Measurements from ENCODE around the gene RFPL1. TPM values are rescaled to one million over a fixed set of nuclear protein-coding genes. Genes with fewer than 3 reads are reported as not detected.
"Not testable (repeated sequence)": the region's sequence is repeated elsewhere in the genome, so short reads cannot be mapped to it uniquely, and the experiment has no call there.

The RFPL1 gene
- total RNA-seq, 1 experiment from 2014 or later = not detected

DNA sequence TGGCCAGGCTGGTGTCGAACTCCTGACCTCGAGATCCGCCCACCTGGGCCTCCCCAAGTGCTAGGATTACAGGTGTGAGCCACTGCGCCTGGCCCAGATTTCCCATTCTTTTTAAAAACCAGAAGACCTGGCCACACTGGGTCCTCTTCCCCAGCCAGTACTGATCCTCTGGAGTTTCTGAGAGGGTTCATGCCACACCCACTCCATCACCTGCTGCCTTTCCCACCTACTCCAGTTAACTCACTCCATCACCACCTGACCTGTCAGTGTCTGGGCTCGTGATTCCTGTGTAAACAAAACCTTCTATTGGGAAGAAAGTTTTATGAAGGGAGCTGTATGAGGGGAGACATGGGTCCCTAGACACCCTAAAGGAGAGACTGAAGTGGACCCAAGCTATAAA is 19.7 kb upstream of the RFPL1 start:
- H3K4me1 ChIP-seq (replicated peaks); H3K27me3 ChIP-seq (replicated peaks); H3K27ac ChIP-seq; DNase-seq (ENCODE audit: low read depth in 1 of 2, low spot score in 2 of 2); H3K9me3 ChIP-seq (replicated peaks); H3K4me3 ChIP-seq; H3K36me3 ChIP-seq: not testable (repeated sequence)

DNA sequence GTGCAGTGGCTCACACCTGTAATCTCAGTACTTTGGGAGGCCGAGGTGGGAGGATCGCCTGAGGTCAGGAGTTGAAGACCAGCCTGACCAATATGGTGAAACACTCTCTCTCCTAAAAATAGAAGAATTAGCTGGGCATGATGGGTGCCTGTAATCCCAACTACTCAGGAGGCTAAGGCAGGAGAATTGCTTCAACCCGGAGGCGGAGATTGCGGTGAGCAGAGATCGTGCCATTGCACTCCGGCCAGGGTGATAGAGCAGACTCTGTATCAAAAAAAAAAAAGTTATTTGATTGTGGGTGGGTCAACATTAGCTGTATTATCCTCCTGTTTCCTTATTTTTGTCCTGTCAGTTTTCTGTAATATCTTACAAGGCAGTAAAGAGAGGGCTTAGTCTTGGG is 11.9 kb upstream of the RFPL1 start:
- peak in 1 of 2 experiments; percentile 19 for DNase-seq (ENCODE audit: low read depth in 1 of 2, low spot score in 2 of 2)
- Histone ChIP-seq H3K36me3 (no peaks in the 10 kb centered on the region), H3K9me3 (replicated peaks) (no peaks in the 10 kb centered on the region), H3K27ac (no peak overlapping the region), H3K4me1 (replicated peaks) (no peaks in the 10 kb centered on the region), H3K4me3 (no peak overlapping the region), H3K27me3 (replicated peaks) (peaks cover 21% of the 10 kb centered on the region)

DNA sequence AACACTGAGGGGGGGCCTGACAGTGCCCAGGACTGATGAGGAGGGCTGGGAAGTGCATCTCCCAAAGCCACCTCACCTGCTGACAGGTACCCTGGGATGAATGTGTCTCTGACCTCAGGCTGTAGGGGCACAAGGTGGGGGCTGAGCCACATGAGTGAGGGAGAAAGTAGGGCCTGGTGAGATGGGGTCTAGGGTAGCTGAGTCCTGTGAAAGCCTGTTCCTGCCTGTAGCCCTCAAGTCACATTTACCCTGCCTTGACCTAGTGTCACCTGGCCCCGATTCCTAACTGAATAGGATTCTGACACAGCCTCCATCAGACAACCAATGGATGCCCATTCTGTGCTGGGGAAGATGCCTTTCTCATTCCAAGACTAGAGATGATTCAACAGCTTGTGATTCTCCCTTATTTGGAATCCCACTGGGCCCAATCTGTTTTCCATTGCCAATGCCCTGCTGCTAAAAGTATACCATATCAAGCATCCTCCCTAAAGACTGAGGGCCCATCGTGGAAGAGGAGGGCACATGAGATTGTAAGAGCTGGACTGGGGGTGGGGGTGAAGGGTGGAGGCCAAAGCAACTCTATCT is 11.1 kb upstream of the RFPL1 start:
- no peaks in the 10 kb centered on the region for H3K9me3 ChIP-seq (replicated peaks)
- no peak overlapping the region for H3K27ac ChIP-seq
- H3K27me3 ChIP-seq (replicated peaks) = peaks cover 21% of the 10 kb centered on the region
- H3K36me3 ChIP-seq = no peaks in the 10 kb centered on the region
- no peak for DNase-seq (ENCODE audit: low read depth in 1 of 2, low spot score in 2 of 2)
- no peak overlapping the region for H3K4me3 ChIP-seq
- H3K4me1 ChIP-seq (replicated peaks) = no peaks in the 10 kb centered on the region

DNA sequence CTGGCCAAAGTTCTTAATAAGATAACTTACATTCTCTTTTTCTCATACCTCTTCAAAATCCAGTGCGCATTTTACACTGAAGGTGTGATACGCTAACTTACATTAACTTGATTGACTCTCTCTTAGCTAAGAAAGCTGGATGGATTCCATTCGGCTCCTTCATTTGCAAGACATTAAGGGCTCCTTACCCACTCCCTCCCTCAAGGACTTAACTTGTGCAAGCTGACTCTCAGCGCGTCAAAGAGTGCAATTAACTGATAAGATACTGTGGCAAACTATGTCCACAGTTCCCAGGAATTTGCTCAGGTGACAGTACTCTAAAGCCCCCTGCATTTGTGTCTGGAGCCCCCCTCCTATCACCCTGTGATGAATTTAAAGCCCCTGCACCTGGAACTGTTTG is 6.4 kb upstream of the RFPL1 start:
- H3K27ac ChIP-seq = no peak overlapping the region
- H3K27me3 ChIP-seq (replicated peaks) = peaks cover 36% of the 10 kb centered on the region
- H3K9me3 ChIP-seq (replicated peaks) = no peaks in the 10 kb centered on the region
- H3K4me3 ChIP-seq = no peak overlapping the region
- no peaks in the 10 kb centered on the region for H3K36me3 ChIP-seq
- no peak for DNase-seq (ENCODE audit: low read depth in 1 of 2, low spot score in 2 of 2)
- no peaks in the 10 kb centered on the region for H3K4me1 ChIP-seq (replicated peaks)

- Histone ChIP-seq H3K27ac (no peak overlapping the region), H3K36me3 (no peaks in the 10 kb centered on the region), H3K4me3 (no peak overlapping the region), H3K27me3 (replicated peaks) (peaks cover 36% of the 10 kb centered on the region), H3K9me3 (replicated peaks) (no peaks in the 10 kb centered on the region), H3K4me1 (replicated peaks) (no peaks in the 10 kb centered on the region)
- no peak for DNase-seq (ENCODE audit: low read depth in 1 of 2, low spot score in 2 of 2)
Measured at GRCh38 chr22:29433856-29434255, 4.5 kb upstream of the RFPL1 start.

DNA sequence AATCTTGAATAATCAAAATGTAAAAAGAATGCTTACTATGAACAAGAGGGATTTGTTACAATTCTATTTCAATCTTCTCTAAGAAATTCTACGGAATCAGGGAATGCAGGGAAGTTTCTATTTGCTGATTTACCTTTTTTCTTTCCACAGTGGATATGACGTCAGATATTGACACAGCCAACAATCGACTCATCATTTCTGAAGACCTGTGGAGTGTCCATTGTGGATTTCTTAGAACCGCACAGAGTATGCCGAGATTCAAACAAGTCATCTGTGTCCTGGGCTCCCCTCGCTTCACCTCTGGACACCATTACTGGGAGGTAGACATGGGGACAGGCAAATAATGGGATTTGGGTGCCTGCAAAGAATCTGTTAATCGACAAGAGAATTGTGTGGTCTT is 4.1 kb upstream of the RFPL1 start:
- H3K9me3 ChIP-seq (replicated peaks) = no peaks in the 10 kb centered on the region
- no peak overlapping the region for H3K27ac ChIP-seq
- DNase-seq (ENCODE audit: low read depth in 1 of 2, low spot score in 2 of 2) = no peak
- no peak overlapping the region for H3K4me3 ChIP-seq
- no peaks in the 10 kb centered on the region for H3K36me3 ChIP-seq
- no peaks in the 10 kb centered on the region for H3K4me1 ChIP-seq (replicated peaks)
- peaks cover 35% of the 10 kb centered on the region for H3K27me3 ChIP-seq (replicated peaks)

DNA sequence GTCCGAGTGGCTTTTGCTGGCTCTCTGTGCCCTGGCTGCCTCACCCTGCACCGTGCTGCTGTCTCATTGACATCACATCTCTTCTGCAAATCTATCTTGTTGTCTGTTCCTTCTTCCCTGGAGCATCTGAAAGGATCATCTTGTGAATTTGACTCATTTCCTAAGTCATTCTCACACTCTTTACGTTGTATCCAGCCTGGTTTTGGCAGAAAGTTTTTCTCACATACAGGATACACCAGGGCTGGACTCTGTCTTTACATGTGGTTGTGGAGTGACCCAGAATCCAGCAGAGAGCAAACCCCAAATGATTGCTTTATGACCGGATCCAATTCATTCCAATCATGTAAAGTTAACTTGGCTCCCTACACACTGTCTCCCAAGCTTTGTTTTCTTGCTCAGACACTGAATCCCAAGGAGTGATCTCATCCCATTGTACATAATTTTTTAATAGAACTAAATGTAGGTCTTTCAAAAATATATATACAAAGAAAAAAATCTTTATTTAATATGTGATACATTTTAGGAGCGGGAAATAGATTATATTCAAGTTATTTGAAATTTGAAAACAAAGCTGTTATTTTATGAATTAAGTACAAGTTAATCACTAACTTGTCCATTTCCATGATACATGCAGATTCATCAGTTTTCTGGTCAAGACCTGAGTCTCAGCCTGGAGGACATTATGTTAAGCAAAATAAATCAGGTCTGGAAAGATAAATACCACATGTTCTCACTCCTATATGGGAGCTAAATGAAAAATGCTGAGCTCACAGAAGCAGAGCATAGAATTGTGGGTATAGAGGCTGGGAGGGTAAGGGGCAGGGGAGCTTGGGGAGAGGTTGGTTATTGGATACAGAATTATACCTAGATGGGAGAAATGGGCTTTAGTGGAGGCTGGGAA is 2.9 kb upstream of the RFPL1 start:
- no peaks in the 10 kb centered on the region for H3K4me1 ChIP-seq (replicated peaks)
- no peaks in the 10 kb centered on the region for H3K36me3 ChIP-seq
- H3K4me3 ChIP-seq = no peak overlapping the region
- H3K9me3 ChIP-seq (replicated peaks) = no peaks in the 10 kb centered on the region
- peaks cover 23% of the 10 kb centered on the region for H3K27me3 ChIP-seq (replicated peaks)
- no peak overlapping the region for H3K27ac ChIP-seq
- no peak for DNase-seq (ENCODE audit: low read depth in 1 of 2, low spot score in 2 of 2)

- H3K27ac ChIP-seq = no peak overlapping the region
- no peaks in the 10 kb centered on the region for H3K27me3 ChIP-seq (replicated peaks)
- DNase-seq (ENCODE audit: low read depth in 1 of 2, low spot score in 2 of 2) = no peak
- 0 out of 2 replicates have a peak, but pooled peaks cover 7% of the 10 kb centered on the region for H3K4me1 ChIP-seq (replicated peaks)
- H3K4me3 ChIP-seq = no peak overlapping the region
- H3K9me3 ChIP-seq (replicated peaks) = no peaks in the 10 kb centered on the region
- no peaks in the 10 kb centered on the region for H3K36me3 ChIP-seq
Measured at GRCh38 chr22:29442976-29443375, 4.6 kb downstream of the RFPL1 start.

DNA sequence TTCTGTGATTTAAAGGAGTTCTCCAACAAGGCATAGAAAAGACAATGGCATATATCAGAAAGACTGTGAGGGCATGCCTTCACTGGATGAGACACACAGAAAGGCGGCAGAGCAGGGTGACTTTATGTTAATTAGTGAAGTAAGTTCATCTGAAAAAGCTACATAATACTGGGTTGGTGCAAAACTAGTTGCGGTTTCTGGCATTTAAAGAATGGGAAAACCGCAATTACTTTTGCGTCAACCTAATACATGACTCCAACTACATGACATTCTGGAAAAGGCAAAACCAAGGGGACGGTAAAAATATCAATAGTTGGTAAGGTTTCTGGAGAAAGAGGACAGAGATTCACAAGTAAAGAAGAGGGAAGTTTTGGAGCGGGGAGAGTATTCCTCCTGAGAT is 5.1 kb downstream of the RFPL1 start:
- Histone ChIP-seq H3K4me3 (no peak overlapping the region), H3K27ac (no peak overlapping the region), H3K9me3 (replicated peaks) (no peaks in the 10 kb centered on the region), H3K4me1 (replicated peaks) (0 out of 2 replicates have a peak, but pooled peaks cover 7% of the 10 kb centered on the region), H3K36me3 (no peaks in the 10 kb centered on the region), H3K27me3 (replicated peaks) (no peaks in the 10 kb centered on the region)
- DNase-seq (ENCODE audit: low read depth in 1 of 2, low spot score in 2 of 2) = peak in 1 of 2 experiments; percentile 13

- Histone ChIP-seq H3K9me3 (replicated peaks) (no peaks in the 10 kb centered on the region), H3K4me1 (replicated peaks) (0 out of 2 replicates have a peak, but pooled peaks cover 7% of the 10 kb centered on the region), H3K36me3 (no peaks in the 10 kb centered on the region), H3K27me3 (replicated peaks) (no peaks in the 10 kb centered on the region), H3K4me3 (no peak overlapping the region), H3K27ac (no peak overlapping the region)
- no peak for DNase-seq (ENCODE audit: low read depth in 1 of 2, low spot score in 2 of 2)
Measured at GRCh38 chr22:29443861-29444792, 5.7 kb downstream of the RFPL1 start.

DNA sequence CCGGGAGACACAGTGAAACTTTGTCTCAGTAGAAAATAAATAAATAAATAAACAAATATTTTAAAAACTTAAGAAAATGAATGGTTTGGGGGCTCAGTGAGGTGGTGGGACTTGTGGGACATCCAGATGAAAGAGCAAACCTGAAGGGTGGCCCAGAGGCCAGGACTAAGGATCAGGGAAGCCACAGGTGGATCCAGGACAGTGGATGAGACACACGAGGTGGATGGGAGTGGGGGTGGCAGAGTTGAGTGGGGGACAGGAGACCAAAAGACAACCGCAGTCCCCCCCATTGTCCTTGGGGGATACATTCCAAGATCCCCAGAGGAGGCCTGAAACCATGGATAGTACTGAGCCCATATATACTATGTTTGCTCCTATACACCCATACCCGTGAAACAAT is 7.1 kb downstream of the RFPL1 start:
- H3K27ac ChIP-seq = no peak overlapping the region
- H3K9me3 ChIP-seq (replicated peaks) = no peaks in the 10 kb centered on the region
- no peaks in the 10 kb centered on the region for H3K36me3 ChIP-seq
- H3K27me3 ChIP-seq (replicated peaks) = no peaks in the 10 kb centered on the region
- 0 out of 2 replicates have a peak, but pooled peaks cover 7% of the 10 kb centered on the region for H3K4me1 ChIP-seq (replicated peaks)
- no peak for DNase-seq (ENCODE audit: low read depth in 1 of 2, low spot score in 2 of 2)
- H3K4me3 ChIP-seq = no peak overlapping the region

GRCh38 chr22:29447906-29448305 is 9.5 kb downstream of the RFPL1 start:
- H3K36me3 ChIP-seq = no peaks in the 10 kb centered on the region
- no peak overlapping the region for H3K27ac ChIP-seq
- no peaks in the 10 kb centered on the region for H3K27me3 ChIP-seq (replicated peaks)
- no peak overlapping the region for H3K4me3 ChIP-seq
- H3K9me3 ChIP-seq (replicated peaks) = no peaks in the 10 kb centered on the region
- 0 out of 2 replicates have a peak, but pooled peaks cover 7% of the 10 kb centered on the region for H3K4me1 ChIP-seq (replicated peaks)
- DNase-seq (ENCODE audit: low read depth in 1 of 2, low spot score in 2 of 2) = no peak

GRCh38 chr22:29449296-29449875 is 11.0 kb downstream of the RFPL1 start:
- Histone ChIP-seq H3K27me3 (replicated peaks) (no peaks in the 10 kb centered on the region), H3K36me3 (no peaks in the 10 kb centered on the region), H3K9me3 (replicated peaks) (no peaks in the 10 kb centered on the region), H3K4me1 (replicated peaks) (no peaks in the 10 kb centered on the region), H3K4me3 (no peak overlapping the region), H3K27ac (no peak overlapping the region)
- DNase-seq (ENCODE audit: low read depth in 1 of 2, low spot score in 2 of 2) = no peak
